GM06990 (cell line): ENCODE results near the gene MYADML2.

Experiments used
- DNase-seq: peaks from one replicate; pipeline ENCODE4 v3.0.0-alpha.2; 2011; ENCODE audit not compliant: insufficient read length; ENCODE audit errors: extremely low read depth
- H3K27me3 ChIP-seq: replicated peaks from 2 replicates; pipeline ENCODE4 v1.6.0; 2011; ENCODE audit warnings: low read length; ENCODE audit not compliant: control insufficient read depth, insufficient read depth
- H3K36me3 ChIP-seq: 2 replicates; pipeline ENCODE4 v1.5.1; 2011; ENCODE audit warnings: low read length; ENCODE audit not compliant: control insufficient read depth, insufficient read depth
- H3K4me3 ChIP-seq: replicated peaks from 2 replicates; pipeline ENCODE4 v1.5.1; 2011; ENCODE audit warnings: low read depth, mild to moderate bottlenecking, control low read depth, low read length
- CTCF ChIP-seq: IDR thresholded peaks from 2 replicates; pipeline ENCODE4 v1.5.1; 2011; ENCODE audit warnings: low read length, control low read depth, mild to moderate bottlenecking, inconsistent platforms; ENCODE audit not compliant: insufficient read depth, poor library complexity, severe bottlenecking

MYADML2 gene

GRCh38 chr17:81908793-81909192 is 38.2 kb downstream of the MYADML2 start:
- H3K4me3 ChIP-seq, result no peak overlapping the region
- no peak for TF ChIP-seq CTCF
- H3K27me3 ChIP-seq, result no peaks in the 10 kb centered on the region
- peaks cover 37% of the 10 kb centered on the region for H3K36me3 ChIP-seq
- DNase-seq, result no peak

- Histone ChIP-seq H3K36me3 (peaks cover 27% of the 10 kb centered on the region), H3K4me3 (no peak overlapping the region), H3K27me3 (no peaks in the 10 kb centered on the region)
- TF ChIP-seq CTCF, result no peak
- DNase-seq, result no peak
Measured at GRCh38 chr17:81907219-81908145, 39.6 kb downstream of the MYADML2 start.

- H3K36me3 ChIP-seq, result peaks cover 21% of the 10 kb centered on the region
- no peak for DNase-seq
- TF ChIP-seq CTCF, result no peak
- H3K4me3 ChIP-seq, result no peak overlapping the region
- H3K27me3 ChIP-seq, result no peaks in the 10 kb centered on the region
Measured at GRCh38 chr17:81906476-81907218, 40.4 kb downstream of the MYADML2 start.

- no peak for TF ChIP-seq CTCF
- no peak overlapping the region for H3K4me3 ChIP-seq
- no peak for DNase-seq
- H3K27me3 ChIP-seq, result no peaks in the 10 kb centered on the region
- peaks cover 21% of the 10 kb centered on the region for H3K36me3 ChIP-seq
Measured at GRCh38 chr17:81905993-81906392, 41.0 kb downstream of the MYADML2 start.

GRCh38 chr17:81905424-81905875 is 41.6 kb downstream of the MYADML2 start:
- DNase-seq, result no peak
- no peaks in the 10 kb centered on the region for H3K27me3 ChIP-seq
- no peak for TF ChIP-seq CTCF
- no peak overlapping the region for H3K4me3 ChIP-seq
- peaks cover 21% of the 10 kb centered on the region for H3K36me3 ChIP-seq
